GM20000 (cell line): ENCODE data around the gene ADAMTS2.

ENCODE experiments used
- DNase-seq: peaks from one replicate; pipeline ENCODE4 v3.0.0; 2012; ENCODE audit warnings: low spot score
- CTCF ChIP-seq: IDR thresholded peaks from 2 replicates; pipeline ENCODE4 v1.5.1; 2012; ENCODE audit warnings: mild to moderate bottlenecking, control low read depth; ENCODE audit errors: extremely low read depth, missing control alignments

The ADAMTS2 gene

GRCh38 chr5:179316111-179316551 is 29.1 kb downstream of the ADAMTS2 start:
- TF ChIP-seq CTCF: no peak
- no peak for DNase-seq

- no peak for TF ChIP-seq CTCF
Observed at GRCh38 chr5:179315356-179315890, 29.8 kb downstream of the ADAMTS2 start.

GRCh38 chr5:179314606-179315355 is 30.5 kb downstream of the ADAMTS2 start:
- no peak for TF ChIP-seq CTCF
- DNase-seq: no peak

More at GRCh38 chr5:179315356-179315890, 29.8 kb downstream of the ADAMTS2 start:
- no peak for DNase-seq

GRCh38 chr5:179313849-179314521 is 31.3 kb downstream of the ADAMTS2 start:
- DNase-seq: no peak
- TF ChIP-seq CTCF: no peak

GRCh38 chr5:179312557-179313235 is 32.6 kb downstream of the ADAMTS2 start:
- no peak for DNase-seq

GRCh38 chr5:179311581-179311980 is 33.7 kb downstream of the ADAMTS2 start:
- no peak for TF ChIP-seq CTCF

More at GRCh38 chr5:179312557-179313235, 32.6 kb downstream of the ADAMTS2 start:
- no peak for TF ChIP-seq CTCF

More at GRCh38 chr5:179311581-179311980, 33.7 kb downstream of the ADAMTS2 start:
- no peak for DNase-seq
